Stomach (tissue), 4 donors: Measurements from ENCODE around the gene LST1.

Source experiments
- CTCF ChIP-seq, 7 experiments: fragments of 450-650 bp in 4 of 7; fragments of 200-600 bp in 3 of 7; sonication (generic) in 3 of 7; IDR thresholded peaks; one replicate each; pipeline ENCODE4 v1.5.1; 2016 to 2019; ENCODE audit warnings: antibody characterized with exemption in 7 of 7, control low read depth in 2 of 7, mild to moderate bottlenecking in 1 of 7
- EP300 ChIP-seq: sonication (generic); formaldehyde crosslinking; IDR thresholded peaks from one replicate; pipeline ENCODE4 v1.6.1; 2017; ENCODE audit warnings: antibody characterized with exemption
- POLR2A ChIP-seq, 4 donors: fragments of 450-650 bp; IDR thresholded peaks; one replicate each; pipeline ENCODE4 v1.6.1; 2016; ENCODE audit warnings: antibody characterized with exemption in 4 of 4, control low read depth in 2 of 4, mild to moderate bottlenecking in 1 of 4, moderate library complexity in 1 of 4

GRCh38 chr6:31559606-31559957 lies 26.5 kb upstream of the LST1 start:
- no peak for TF ChIP-seq EP300
- no peak for TF ChIP-seq CTCF (IDR thresholded peaks at IDR 0.05)
- TF ChIP-seq POLR2A (IDR thresholded peaks at IDR 0.05): no peak
